ENCODE data around the gene SYP.

The SYP gene

GRCh38 chrX:49221868-49222267, 21.9 kb upstream of the SYP start:
- in situ Hi-C loops (cut with MboI; ENCODE audit: low sequenced_read_pairs), result no loop called here

- in situ Hi-C loops (cut with MboI; ENCODE audit: low sequenced_read_pairs), result no loop called here
Observed at GRCh38 chrX:49220100-49220499, 20.1 kb upstream of the SYP start.

- in situ Hi-C loops (cut with MboI; ENCODE audit: low sequenced_read_pairs), result no loop called here
Observed at GRCh38 chrX:49214996-49215526, 15.1 kb upstream of the SYP start.

- in situ Hi-C loops (cut with MboI; ENCODE audit: low sequenced_read_pairs), result no loop called here
Observed at GRCh38 chrX:49214416-49214815, 14.4 kb upstream of the SYP start.

GRCh38 chrX:49212861-49213260, 12.9 kb upstream of the SYP start:
- in situ Hi-C loops (cut with MboI; ENCODE audit: low sequenced_read_pairs), result no loop called here

- in situ Hi-C loops (cut with MboI; ENCODE audit: low sequenced_read_pairs), result no loop called here
Observed at GRCh38 chrX:49212209-49212608, 12.2 kb upstream of the SYP start.

- in situ Hi-C loops (cut with MboI; ENCODE audit: low sequenced_read_pairs), result no loop called here
Observed at GRCh38 chrX:49211074-49211473, 11.1 kb upstream of the SYP start.

- in situ Hi-C loops (cut with MboI; ENCODE audit: low sequenced_read_pairs), result no loop called here
Observed at GRCh38 chrX:49210406-49210805, 10.4 kb upstream of the SYP start.

- in situ Hi-C loops (cut with MboI; ENCODE audit: low sequenced_read_pairs), result no loop called here
Observed at GRCh38 chrX:49209434-49210251, 9.7 kb upstream of the SYP start.

GRCh38 chrX:49208399-49208798, 8.4 kb upstream of the SYP start:
- in situ Hi-C loops (cut with MboI; ENCODE audit: low sequenced_read_pairs), result no loop called here

- in situ Hi-C loops (cut with MboI; ENCODE audit: low sequenced_read_pairs), result no loop called here
Observed at GRCh38 chrX:49206543-49206942, 6.5 kb upstream of the SYP start.

GRCh38 chrX:49205443-49205842, 5.5 kb upstream of the SYP start:
- in situ Hi-C loops (cut with MboI; ENCODE audit: low sequenced_read_pairs), result no loop called here

GRCh38 chrX:49204709-49205108, 4.7 kb upstream of the SYP start:
- in situ Hi-C loops (cut with MboI; ENCODE audit: low sequenced_read_pairs), result no loop called here

GRCh38 chrX:49204017-49204416, 4.0 kb upstream of the SYP start:
- in situ Hi-C loops (cut with MboI; ENCODE audit: low sequenced_read_pairs), result no loop called here

- in situ Hi-C loops (cut with MboI; ENCODE audit: low sequenced_read_pairs), result no loop called here
Observed at GRCh38 chrX:49203536-49203935, 3.5 kb upstream of the SYP start.

- in situ Hi-C loops (cut with MboI; ENCODE audit: low sequenced_read_pairs), result no loop called here
Observed at GRCh38 chrX:49202022-49202421, 2.0 kb upstream of the SYP start.

GRCh38 chrX:49199315-49199595, 738 bp downstream of the SYP start:
- in situ Hi-C loops (cut with MboI; ENCODE audit: low sequenced_read_pairs), result no loop called here

- in situ Hi-C loops (cut with MboI; ENCODE audit: low sequenced_read_pairs), result no loop called here
Observed at GRCh38 chrX:49198540-49199314, 1.3 kb downstream of the SYP start.

GRCh38 chrX:49197543-49198087, 2.4 kb downstream of the SYP start:
- in situ Hi-C loops (cut with MboI; ENCODE audit: low sequenced_read_pairs), result no loop called here

- in situ Hi-C loops (cut with MboI; ENCODE audit: low sequenced_read_pairs), result no loop called here
Observed at GRCh38 chrX:49193542-49193964, 6.4 kb downstream of the SYP start.

GRCh38 chrX:49192722-49193328, 7.2 kb downstream of the SYP start:
- in situ Hi-C loops (cut with MboI; ENCODE audit: low sequenced_read_pairs), result no loop called here

Measured in HL-60/S4 treated with phorbol 12-myristate 13-acetate at 8.2 ng/mL for 4 days and 3 days (cell line).